Keratinocyte (primary cell): ENCODE measurements around the gene TRAF3. TPM values are rescaled to one million over a fixed set of nuclear protein-coding genes. Genes with fewer than 3 reads are reported as not detected.

ENCODE experiments used
- DNase-seq: peaks from one replicate; pipeline ENCODE4 v3.0.0-alpha.2; 2011; ENCODE audit warnings: low read depth, missing footprints, low spot score
- FAIRE-seq: peaks from 2 replicates; lab custom pipeline; 2011; peaks lifted over from hg19 to GRCh38; lab: Jason Lieb, UNC
- H2AFZ ChIP-seq: 2 replicates; pipeline ENCODE4 v1.6.0; 2012; ENCODE audit warnings: low read length, control low read depth, inconsistent platforms; ENCODE audit not compliant: control insufficient read depth
- H3K27ac ChIP-seq: 2 replicates; pipeline ENCODE4 v1.5.1; 2011; ENCODE audit warnings: low read length; ENCODE audit not compliant: control insufficient read depth, insufficient read depth
- H3K27me3 ChIP-seq: 3 replicates; pipeline ENCODE4 v1.6.0; 2011; ENCODE audit warnings: low read length; ENCODE audit not compliant: control insufficient read depth, insufficient read depth; ENCODE audit errors: extremely low read depth
- H3K36me3 ChIP-seq, 2 experiments: 2 replicates in 1 of 2; 3 replicates in 1 of 2; pipeline ENCODE4 v1.5.1; 2011; ENCODE audit warnings: low read length in 2 of 2, mild to moderate bottlenecking in 1 of 2; ENCODE audit not compliant: control insufficient read depth in 2 of 2, insufficient read depth in 2 of 2; ENCODE audit errors: extremely low read depth in 1 of 2
- H3K4me1 ChIP-seq: 3 replicates; pipeline ENCODE4 v1.5.1; 2011; ENCODE audit warnings: low read length; ENCODE audit not compliant: control insufficient read depth, insufficient read depth; ENCODE audit errors: extremely low read depth
- H3K4me2 ChIP-seq: 3 replicates; pipeline ENCODE4 v1.6.0; 2011; ENCODE audit warnings: low read depth, low read length; ENCODE audit not compliant: control insufficient read depth, insufficient read depth; ENCODE audit errors: extremely low read depth
- H3K4me3 ChIP-seq, 3 experiments: fragments of 200-600 bp in 1 of 3; sonication (generic) in 1 of 3; 2 replicates in 2 of 3; 3 replicates in 1 of 3; pipeline ENCODE4 v1.5.1; 2011 to 2016; ENCODE audit warnings: low read length in 3 of 3, mild to moderate bottlenecking in 3 of 3, control low read depth in 2 of 3, inconsistent platforms in 1 of 3, low read depth in 1 of 3, mixed read lengths in 1 of 3, mixed run types in 1 of 3, moderate library complexity in 1 of 3; ENCODE audit not compliant: control insufficient read depth in 2 of 3, insufficient read depth in 2 of 3; ENCODE audit errors: extremely low read depth in 1 of 3
- H3K79me2 ChIP-seq: 2 replicates; pipeline ENCODE4 v1.6.0; 2012; ENCODE audit warnings: low read length; ENCODE audit not compliant: control insufficient read depth, insufficient read depth
- H3K9ac ChIP-seq: 3 replicates; pipeline ENCODE4 v1.6.0; 2011; ENCODE audit warnings: low read length; ENCODE audit not compliant: control insufficient read depth, insufficient read depth; ENCODE audit errors: extremely low read depth
- H3K9me1 ChIP-seq: 3 replicates; pipeline ENCODE4 v1.6.0; 2011; ENCODE audit warnings: low read length; ENCODE audit not compliant: control insufficient read depth, insufficient read depth; ENCODE audit errors: extremely low read depth
- H3K9me3 ChIP-seq: 2 replicates; pipeline ENCODE4 v1.5.1; 2012; ENCODE audit warnings: low read depth, low read length; ENCODE audit not compliant: control insufficient read depth
- H4K20me1 ChIP-seq: 3 replicates; pipeline ENCODE4 v1.6.0; 2011; ENCODE audit warnings: low read length; ENCODE audit not compliant: control insufficient read depth, insufficient read depth; ENCODE audit errors: extremely low read depth
- CTCF ChIP-seq, 3 experiments: IDR thresholded peaks in 1 of 3; conservative IDR thresholded peaks in 1 of 3; optimal IDR thresholded peaks in 1 of 3; 2 replicates in 2 of 3; 3 replicates in 1 of 3; pipeline versions ENCODE3 to v1.5.1; 2011; ENCODE audit warnings: low read length in 3 of 3, mild to moderate bottlenecking in 3 of 3, moderate library complexity in 2 of 3, control low read depth in 1 of 3, inconsistent platforms in 1 of 3; ENCODE audit not compliant: insufficient read depth in 2 of 3; ENCODE audit errors: extremely low read depth in 1 of 3
- EZH2 ChIP-seq: IDR thresholded peaks from one replicate; pipeline ENCODE4 v1.6.1; 2012; ENCODE audit warnings: inconsistent platforms, mild to moderate bottlenecking, low read length, moderate library complexity
- dilution Hi-C: fragments of 300-500 bp; cut with MboI; formaldehyde crosslinking; loops from one replicate; pipeline ENCODE4 v1.7.0; 2020; ENCODE audit warnings: low sequenced_read_pairs; ENCODE audit not compliant: extremely low pct_ligation_motif_present
- polyA plus RNA-seq, 5 experiments: library from polyadenylated mRNA; depleted of rRNA in 3 of 5; stranded (reverse) in 3 of 5; stranded (forward) in 1 of 5; unstranded in 1 of 5; fragments of >200 nt; gene quantifications; 1 replicate in 1 of 5; 2 replicates in 3 of 5; 3 replicates in 1 of 5; pipeline versions ENCODE4 v1.2.1 to v1.2.3, GENCODE V29; 2011 to 2012; ENCODE audit warnings: missing spikeins in 2 of 5, low read depth in 1 of 5, low replicate concordance in 1 of 5

Gene TRAF3
- polyA plus RNA-seq, 1 donor (not counting 4 experiments of a cell fraction or from before 2014, with no cell fraction given), result 12.5 TPM

GRCh38 chr14:102785595-102785963 lies 8.3 kb downstream of the TRAF3 start:
- Histone ChIP-seq H4K20me1 (no peaks in the 10 kb centered on the region), H3K9me1 (peaks cover 2% of the 10 kb centered on the region), H3K4me3 (no peak overlapping the region), H2AFZ (no peak overlapping the region), H3K4me1 (peaks cover 6% of the 10 kb centered on the region), H3K36me3 (no peaks in the 10 kb centered on the region), H3K27ac (no peak overlapping the region), H3K9me3 (no peaks in the 10 kb centered on the region), H3K79me2 (peaks cover 86% of the 10 kb centered on the region), H3K27me3 (no peaks in the 10 kb centered on the region), H3K9ac (no peak overlapping the region), H3K4me2 (no peak overlapping the region)
- FAIRE-seq, result no peak
- no peak for DNase-seq
- dilution Hi-C loops, result no loop called here
- TF ChIP-seq EZH2, result no peak
- TF ChIP-seq CTCF (optimal IDR thresholded peaks at IDR 0.05 in 1 of 3, IDR thresholded peaks at IDR 0.05 in 1 of 3, conservative IDR thresholded peaks at IDR 0.05 in 1 of 3; ENCODE audit: extremely low read depth in 1 of 3, insufficient read depth in 2 of 3, low read length in 3 of 3), result peak in 1 of 3 experiments; percentile 6

- Histone ChIP-seq H3K4me3 (no peak overlapping the region), H3K27ac (no peak overlapping the region), H3K27me3 (no peaks in the 10 kb centered on the region), H3K9ac (no peak overlapping the region), H3K9me3 (no peaks in the 10 kb centered on the region), H3K36me3 (no peaks in the 10 kb centered on the region), H3K4me2 (no peak overlapping the region), H2AFZ (no peak overlapping the region), H3K4me1 (peaks cover 6% of the 10 kb centered on the region), H4K20me1 (no peaks in the 10 kb centered on the region), H3K79me2 (peaks cover 85% of the 10 kb centered on the region), H3K9me1 (no peaks in the 10 kb centered on the region)
- FAIRE-seq, result no peak
- TF ChIP-seq EZH2 (no peak), CTCF (optimal IDR thresholded peaks at IDR 0.05 in 1 of 3, IDR thresholded peaks at IDR 0.05 in 1 of 3, conservative IDR thresholded peaks at IDR 0.05 in 1 of 3; ENCODE audit: extremely low read depth in 1 of 3, insufficient read depth in 2 of 3, low read length in 3 of 3) (no peak)
- no peak for DNase-seq
- dilution Hi-C loops, result no loop called here
These were observed 9.5 kb downstream of the TRAF3 start for GRCh38 chr14:102786768-102787167.
